Subcutaneous adipose tissue (tissue), 4 donors: Measurements from ENCODE around the gene CLDN11. TPM values are rescaled to one million over a fixed set of nuclear protein-coding genes. Genes with fewer than 3 reads are reported as not detected.

Source experiments
- total RNA-seq, 4 donors: library from RNA; depleted of rRNA; stranded (reverse); fragments of >200 nt; gene quantifications; one replicate each; pipeline ENCODE4 v1.1.0, GENCODE V29; 2016
- TF ChIP-seq, protein P1 (sequence below): fragments of 450-650 bp; IDR thresholded peaks from one replicate; pipeline ENCODE4 v1.5.1; 2016; ENCODE audit warnings: low read depth, mild to moderate bottlenecking, control low read depth, antibody characterized with exemption, moderate library complexity

Gene CLDN11
- total RNA-seq, 4 donors from 2014 or later, result 4.4 to 18.1 (median 6.7) TPM

GRCh38 chr3:170438836-170439235 lies 20.2 kb downstream of the CLDN11 start:
- TF ChIP-seq, protein P1, sequence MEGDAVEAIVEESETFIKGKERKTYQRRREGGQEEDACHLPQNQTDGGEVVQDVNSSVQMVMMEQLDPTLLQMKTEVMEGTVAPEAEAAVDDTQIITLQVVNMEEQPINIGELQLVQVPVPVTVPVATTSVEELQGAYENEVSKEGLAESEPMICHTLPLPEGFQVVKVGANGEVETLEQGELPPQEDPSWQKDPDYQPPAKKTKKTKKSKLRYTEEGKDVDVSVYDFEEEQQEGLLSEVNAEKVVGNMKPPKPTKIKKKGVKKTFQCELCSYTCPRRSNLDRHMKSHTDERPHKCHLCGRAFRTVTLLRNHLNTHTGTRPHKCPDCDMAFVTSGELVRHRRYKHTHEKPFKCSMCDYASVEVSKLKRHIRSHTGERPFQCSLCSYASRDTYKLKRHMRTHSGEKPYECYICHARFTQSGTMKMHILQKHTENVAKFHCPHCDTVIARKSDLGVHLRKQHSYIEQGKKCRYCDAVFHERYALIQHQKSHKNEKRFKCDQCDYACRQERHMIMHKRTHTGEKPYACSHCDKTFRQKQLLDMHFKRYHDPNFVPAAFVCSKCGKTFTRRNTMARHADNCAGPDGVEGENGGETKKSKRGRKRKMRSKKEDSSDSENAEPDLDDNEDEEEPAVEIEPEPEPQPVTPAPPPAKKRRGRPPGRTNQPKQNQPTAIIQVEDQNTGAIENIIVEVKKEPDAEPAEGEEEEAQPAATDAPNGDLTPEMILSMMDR, result no peak

GRCh38 chr3:170440344-170440743 lies 21.7 kb downstream of the CLDN11 start:
- TF ChIP-seq, protein P1, result no peak

- TF ChIP-seq, protein P1, result no peak
These were observed 22.7 kb downstream of the CLDN11 start for GRCh38 chr3:170441412-170441811.

DNA sequence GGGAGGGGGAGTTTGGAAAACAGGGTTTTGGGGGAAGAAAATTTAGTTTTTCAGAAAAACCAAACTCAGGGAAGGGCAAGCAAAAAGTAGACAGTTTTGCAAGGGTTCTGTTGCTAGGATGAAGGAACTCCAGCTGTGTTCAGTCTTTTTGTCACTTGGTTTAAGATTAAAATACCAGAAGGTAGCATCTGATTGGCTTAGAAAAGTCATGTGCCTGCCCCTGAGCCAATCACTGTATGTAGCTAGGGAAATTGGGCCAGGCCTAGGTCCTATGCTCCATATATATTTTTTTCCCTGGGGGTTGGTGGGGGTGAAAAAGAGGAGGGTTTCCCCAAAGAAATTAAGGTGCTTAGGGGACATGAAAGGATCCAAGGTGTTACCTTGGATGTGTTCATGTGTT lies 24.3 kb downstream of the CLDN11 start:
- TF ChIP-seq, protein P1, result no peak

- TF ChIP-seq, protein P1, result no peak
These were observed 24.8 kb downstream of the CLDN11 start for GRCh38 chr3:170443457-170443856.

DNA sequence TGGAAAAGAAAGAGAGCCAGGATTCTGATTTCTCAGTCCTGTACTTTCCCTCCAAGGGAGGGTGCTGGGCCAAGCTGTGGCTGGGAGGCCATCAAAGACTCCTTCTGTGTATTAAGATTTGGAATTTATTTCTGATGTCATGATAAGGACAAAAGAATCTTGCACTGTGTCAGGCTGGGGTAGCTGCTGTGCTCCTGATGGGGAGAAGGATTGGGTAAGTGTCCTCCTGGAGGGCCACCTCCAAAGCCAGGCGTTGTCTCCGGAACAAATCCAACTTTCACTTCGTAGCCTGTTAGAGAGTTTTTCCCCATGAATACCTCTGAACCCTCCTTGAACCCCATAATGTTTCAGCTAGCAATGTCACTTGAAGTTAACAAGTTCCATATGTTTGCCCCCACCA lies 29.9 kb downstream of the CLDN11 start:
- TF ChIP-seq, protein P1, result no peak

DNA sequence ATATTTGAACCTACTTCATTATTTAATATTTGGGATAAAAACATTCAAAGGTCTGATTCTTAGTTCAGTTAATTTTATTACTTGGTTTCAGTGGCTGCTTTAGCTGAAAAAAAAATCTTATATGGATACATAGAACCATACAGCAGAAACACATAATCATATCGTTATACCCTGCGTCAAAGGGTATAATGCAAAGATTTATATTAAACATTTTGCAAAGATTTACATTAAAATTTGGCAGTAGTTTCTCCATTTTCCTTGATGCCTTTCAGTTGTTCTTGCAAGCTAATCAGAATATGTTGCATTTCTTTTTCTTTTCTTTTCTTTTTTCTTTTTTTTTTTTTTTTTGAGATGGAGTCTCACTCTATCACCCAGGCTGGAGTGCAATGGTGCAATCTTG lies 31.4 kb downstream of the CLDN11 start:
- TF ChIP-seq, protein P1, result no peak
